Fibroblast of peridontal ligament (primary cell): Measurements from ENCODE around the gene PDLIM5.
A peak's percentile ranks its signal among the peaks of the same experiment; 100 is the strongest.
"Not testable (repeated sequence)": the region's sequence is repeated elsewhere in the genome, so short reads cannot be mapped to it uniquely, and the experiment has no call there.

Experiments
- DNase-seq: peaks from one replicate; pipeline ENCODE4 v3.0.0-alpha.2; 2010; ENCODE audit errors: extremely low read depth

Gene PDLIM5

DNA sequence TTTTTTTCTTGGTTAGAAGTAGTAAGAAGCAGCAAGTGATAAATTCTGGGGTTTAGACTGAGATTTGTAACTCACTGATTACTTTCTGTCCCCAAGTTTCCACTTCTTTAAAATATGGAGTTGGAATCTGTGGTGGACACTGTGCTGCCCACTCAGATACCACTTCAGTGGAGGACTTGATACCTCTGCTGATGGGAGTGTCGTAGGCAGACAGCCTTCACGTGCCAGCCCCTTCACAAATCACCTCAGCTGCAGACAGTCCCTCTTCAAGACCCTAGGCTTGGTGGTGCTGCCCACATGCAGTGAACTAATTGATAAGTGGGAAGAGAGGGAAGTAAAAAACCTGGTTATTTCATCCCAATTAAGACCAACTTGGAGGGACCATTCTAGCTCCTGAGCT, 139.5 kb downstream of the PDLIM5 start:
- no peak for DNase-seq

DNA sequence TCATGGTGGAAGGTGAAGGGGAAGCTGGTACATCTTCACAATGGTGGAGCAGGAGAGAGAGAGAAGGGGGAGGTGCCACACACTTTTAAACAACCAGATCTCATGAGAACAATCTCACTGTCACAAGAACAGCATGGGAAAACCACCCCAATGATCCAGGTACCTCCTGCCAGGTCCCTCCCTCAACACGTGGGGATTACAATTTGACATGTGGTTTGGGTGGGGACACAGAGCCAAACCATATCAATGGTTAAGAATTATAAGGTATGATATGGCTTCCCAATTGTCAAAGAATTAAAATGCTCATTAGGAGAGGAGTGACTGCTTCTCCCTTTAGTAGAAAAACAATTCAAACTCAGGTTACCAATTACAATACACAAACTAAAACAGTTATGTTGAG, 143.3 kb downstream of the PDLIM5 start:
- DNase-seq = no peak

DNA sequence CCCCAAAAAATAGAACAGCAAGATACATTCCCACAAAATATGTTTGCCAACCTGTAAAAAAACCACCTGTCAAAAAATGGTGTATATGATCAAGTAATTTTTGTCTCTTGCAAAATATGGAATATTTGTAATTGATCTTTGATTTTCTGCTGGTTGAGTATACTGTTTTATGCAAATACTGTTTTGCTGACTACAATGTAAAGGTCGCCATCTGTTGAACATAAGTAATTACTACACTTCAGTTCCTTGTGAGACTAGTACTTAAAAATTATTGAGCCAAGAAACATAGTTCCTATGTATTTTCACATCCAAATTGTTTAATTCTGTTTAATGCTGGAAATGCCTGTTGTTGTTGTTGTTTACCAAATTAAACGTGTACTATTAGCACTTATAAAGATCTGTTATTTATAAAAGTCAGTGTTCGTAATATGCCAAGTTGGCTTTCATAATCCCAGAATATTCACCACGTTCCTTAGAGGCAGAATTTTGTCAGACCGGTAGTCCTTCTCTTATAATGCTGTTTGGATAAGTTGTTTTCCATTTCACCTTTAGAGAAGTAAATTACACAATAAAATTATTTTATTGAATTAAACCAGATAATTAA, 144.2 kb downstream of the PDLIM5 start:
- peak; percentile 87 for DNase-seq

DNA sequence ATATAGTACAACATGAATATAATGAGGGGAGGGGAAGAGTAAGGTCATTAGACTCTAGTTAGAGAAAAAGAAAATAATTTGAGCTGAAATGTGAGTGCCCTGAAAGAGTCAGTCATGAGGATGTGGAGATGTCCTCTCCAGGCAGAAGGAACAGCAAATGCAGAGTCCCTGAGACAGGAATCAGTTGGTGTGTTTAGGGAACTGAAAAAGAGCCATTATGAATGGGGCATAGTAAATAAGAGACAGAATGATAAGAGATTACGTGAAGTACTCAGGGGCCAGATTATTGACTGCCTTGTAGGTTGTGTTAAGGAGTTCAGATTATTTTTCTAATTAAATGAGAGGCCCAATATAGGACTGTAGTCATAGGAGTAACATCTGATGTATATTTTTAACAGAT, 147.0 kb downstream of the PDLIM5 start:
- DNase-seq = no peak

DNA sequence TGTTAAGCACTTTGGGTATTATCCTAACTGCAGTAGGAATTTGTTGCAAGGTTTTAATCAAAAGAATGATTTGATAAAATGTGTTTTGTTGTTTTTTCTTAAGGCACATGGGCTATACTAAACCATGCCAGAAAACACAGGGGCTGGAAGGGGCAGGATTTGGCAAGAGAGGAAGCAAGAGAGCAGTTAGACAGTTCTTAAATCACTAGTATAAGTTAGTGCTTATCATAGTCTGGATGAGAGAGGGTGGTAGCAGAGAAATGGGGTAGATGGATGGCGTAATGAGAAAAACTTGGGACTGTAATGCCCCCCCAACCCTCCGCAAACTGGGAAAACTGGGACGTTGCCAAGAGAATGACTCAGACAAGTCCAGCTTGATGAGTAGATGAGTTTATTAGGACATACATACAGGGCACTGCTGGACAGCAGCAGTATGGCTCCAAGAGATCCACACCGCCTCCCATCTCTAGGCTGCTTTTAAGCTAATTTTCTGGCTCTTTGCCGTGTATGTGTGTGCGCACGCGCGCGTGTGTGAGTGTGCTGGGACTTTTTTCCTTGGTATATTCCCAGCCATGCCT, 151.5 kb downstream of the PDLIM5 start:
- DNase-seq = peak; percentile 54

DNA sequence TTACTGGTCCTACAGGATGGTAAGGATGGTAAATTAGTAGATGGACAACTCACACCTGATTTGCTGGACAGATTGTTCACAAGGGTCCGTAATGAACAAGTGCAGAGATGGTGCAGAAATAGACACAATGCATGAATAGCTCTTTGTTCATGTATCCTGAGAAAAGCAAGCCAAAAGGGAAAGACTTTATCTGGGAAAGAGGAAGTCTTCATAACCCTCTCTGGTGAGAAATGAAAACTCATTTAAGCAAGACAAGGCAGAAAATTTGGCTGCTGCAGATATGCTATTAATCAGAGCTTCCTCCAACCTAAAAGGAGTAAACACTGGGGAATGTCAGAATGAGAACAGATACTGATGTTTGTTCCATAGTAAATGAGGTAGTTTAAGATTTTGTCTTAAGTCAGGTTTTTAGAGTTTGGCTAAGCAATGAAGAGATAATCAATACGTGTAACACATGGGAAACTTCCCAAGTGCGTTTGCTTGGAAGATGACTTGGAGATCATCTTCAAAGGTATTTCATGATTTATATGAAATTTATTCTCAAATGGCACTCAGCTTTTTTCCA, 153.6 kb downstream of the PDLIM5 start:
- no peak for DNase-seq

DNA sequence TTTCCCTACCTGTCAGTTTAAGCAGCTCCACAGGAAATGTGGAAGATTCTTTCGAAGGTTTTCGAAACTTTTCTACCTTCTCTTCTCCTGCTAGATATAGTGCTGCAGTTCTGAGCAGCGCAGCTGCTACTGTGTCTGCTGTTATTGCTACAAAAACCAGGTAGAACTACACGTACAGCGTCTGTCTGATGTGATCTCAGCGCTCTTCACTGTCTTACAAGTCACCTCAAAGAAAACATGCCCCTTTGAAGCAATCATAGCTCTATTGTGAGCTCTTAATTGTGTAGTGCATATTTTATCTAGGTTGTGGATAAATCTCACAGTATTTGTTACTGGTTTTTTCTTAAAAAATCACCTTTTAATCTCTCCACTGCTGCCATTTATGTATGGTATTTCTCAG, 158.4 kb downstream of the PDLIM5 start:
- DNase-seq = no peak

DNA sequence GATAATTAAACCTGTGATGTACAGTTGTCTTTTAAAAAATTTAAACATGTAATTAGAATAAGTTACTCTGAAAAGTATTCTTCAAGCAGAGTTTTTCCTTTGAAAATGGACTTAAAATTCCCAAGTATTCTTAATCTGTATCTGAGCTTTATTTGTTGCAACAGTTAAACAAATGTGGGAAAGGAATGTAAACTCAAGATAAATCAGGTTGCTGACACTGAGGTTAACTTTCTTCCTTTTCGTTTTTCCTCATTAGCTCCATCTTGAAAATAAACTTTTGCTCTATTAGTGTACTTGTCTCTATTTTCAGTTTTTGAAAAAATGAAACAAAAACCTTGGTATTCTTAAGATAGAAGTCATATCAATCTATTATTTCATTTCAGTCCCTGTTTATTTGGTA, 161.5 kb downstream of the PDLIM5 start:
- DNase-seq = no peak

DNA sequence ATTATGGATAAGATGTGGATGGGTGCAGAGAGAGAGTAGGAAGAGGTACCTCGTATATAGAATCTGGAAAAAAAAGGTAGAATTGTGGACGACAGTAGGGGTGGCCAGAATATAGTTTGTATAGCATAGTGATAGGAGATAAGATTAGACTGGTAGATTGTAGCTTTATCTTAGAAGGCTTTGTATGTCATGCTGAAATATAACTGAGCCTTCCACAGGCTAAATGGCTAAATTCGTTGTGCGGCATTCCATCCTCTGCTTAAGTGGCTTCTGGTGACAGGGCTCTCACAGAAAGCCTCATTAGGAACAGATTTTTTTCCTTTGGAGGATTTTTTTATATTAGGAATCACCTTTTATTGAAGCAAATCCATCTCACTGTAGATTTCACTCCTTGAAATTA, 163.7 kb downstream of the PDLIM5 start:
- DNase-seq = no peak

DNA sequence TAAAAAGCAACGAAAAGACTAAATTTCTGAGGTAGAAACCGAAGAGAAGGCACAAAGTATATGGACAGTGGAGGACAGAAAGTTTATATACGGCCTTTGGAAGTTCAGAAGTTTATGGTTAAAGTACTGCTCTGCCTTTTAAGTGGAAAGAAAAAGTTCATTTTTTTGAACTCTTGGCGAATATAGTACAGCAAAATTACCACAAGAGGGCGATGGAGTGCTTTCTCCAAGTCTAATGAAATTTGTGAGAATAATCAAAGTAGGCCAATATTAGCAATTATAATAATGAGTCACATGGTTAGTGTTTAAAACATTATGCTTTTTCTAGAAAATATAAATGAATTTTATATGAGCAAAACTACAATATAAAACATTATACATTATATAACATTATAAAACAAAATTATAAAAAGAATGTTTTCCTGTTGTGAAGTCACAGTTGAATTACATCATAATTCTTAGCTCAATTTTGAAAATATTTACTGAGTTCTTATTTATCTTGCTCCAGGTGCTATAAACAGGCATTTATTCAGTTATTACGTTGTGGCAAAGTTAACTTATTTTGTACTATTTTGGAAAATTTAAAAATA, 169.8 kb downstream of the PDLIM5 start:
- peak; percentile 76 for DNase-seq

DNA sequence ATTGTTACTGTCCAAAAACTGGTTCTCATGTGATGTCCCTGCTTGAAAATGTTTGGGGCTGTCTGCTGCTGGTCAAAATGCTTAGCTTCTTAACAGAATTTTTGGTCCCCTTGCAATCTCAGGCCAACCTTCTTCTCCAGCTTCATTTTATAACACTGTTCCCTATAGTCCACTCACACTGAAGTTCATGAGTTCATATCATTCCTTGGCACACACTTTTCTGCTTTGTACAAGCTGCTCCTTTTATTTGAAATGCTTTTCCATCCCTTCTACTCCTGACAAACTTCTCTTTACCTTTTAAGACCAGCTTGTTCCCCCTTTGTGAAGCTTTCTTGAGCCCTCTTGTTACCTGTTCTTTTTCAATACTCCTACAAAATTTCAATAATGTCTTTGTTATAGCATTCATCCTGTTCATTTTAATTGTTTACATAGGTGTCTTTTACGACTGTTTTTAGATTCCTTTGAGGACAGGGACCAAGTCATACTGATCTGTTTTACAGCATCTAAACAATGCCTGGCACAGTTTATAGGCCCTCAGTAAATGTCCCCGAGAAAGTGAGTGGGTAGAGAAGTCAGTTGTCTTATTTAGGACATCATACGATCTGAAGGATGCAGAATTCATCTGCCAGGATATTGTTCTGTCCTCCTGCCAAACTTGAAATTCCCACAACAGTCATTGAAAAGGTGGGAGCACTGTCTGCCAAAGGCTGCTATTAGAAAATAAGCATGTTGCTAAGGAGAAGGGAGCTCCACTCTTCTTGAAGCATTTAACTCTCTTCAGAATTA, 171.6 kb downstream of the PDLIM5 start:
- DNase-seq = no peak

DNA sequence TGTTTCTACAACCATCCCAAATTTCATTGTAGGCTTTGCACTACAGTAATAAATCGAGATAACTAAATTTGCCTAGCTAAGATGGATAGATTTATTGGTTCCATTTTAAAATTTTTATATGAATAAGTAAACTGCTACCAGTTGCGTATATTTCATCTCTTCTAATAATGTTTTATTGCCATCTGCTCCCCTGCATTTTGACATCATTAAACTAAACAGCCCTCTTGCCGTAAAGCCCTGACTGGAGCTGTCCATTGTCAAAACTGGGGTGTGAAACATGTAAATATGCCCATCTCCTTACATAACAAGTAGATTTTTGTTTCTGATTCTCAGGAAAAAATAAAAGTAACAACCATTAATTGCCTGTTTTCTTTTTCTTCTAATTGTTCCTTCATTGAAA, 175.2 kb downstream of the PDLIM5 start:
- DNase-seq = no peak

DNA sequence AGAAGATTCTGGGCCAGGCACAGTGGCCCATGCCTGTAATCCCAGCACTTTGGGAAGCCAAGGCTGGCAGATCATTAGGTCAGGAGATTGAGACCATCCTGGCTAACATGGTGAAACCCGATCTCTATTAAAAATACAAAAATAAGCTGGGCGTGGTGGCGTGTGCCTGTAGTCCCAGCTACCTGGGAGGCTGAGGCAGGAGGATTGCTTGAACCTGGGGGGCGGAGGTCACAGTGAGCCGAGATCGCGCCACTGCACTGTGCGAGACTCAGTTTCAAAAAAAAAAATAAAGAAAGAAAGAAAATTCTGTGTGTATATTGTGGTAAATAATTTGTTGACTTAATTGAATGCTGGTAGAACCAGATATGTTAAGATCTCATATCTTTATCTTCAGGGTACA, 177.3 kb downstream of the PDLIM5 start:
- not testable (repeated sequence) for DNase-seq

DNA sequence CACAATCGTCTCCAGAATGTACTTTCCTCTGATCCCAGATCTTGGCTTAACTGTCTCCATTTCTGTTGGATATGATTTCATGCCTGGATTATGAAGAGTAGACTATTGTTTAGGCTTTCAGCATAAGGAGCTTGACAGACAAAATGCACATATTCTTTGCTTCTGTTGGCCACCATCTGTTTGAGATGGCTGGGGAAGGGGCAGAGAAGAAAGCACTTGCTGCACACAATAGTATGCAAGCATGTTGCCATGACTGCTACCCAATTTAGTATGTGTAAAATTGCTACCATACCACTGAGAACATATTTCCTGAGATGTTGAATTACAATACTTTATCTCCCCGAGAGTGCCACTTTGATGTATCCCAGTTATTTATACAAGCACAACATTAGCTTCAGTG, 178.1 kb downstream of the PDLIM5 start:
- no peak for DNase-seq

DNA sequence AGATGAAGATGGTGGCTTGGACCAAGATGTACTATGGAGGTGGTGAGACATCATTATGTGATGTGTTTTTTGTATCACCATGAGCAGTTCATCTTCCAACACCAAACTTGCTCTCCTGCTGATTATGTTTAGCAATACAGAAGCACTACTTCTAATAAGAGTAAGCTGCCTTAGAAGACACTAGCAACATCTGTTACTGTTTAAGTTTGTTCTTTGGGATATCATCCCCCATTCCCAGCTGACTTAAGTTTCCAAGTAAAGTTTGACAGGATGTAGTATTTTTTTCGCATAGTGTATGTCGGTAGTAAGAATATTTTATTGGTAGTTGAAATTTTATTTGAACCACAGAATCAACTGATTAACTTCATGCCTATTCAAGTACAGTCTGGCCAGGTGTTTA, 182.5 kb downstream of the PDLIM5 start:
- peak; percentile 72 for DNase-seq

DNA sequence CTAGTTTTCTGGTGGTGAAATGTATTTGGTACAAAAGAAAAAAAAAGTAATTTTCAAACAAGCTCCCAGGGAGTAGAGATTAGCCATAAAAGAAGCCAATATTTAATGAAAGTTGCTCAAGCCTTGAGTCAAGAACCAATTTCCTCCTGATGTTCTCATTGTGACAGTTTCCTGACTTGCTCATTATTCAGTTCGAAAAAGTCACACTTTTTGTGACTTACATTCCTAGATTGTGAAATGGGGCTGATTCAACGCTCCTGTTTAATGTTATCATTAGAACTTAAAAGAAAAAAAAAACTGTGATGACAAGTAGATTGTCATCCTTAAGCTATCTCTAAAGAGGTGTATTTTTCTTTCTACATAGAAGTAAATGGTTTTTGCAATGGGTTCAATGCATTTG, 183.4 kb downstream of the PDLIM5 start:
- peak; percentile 21 for DNase-seq

DNA sequence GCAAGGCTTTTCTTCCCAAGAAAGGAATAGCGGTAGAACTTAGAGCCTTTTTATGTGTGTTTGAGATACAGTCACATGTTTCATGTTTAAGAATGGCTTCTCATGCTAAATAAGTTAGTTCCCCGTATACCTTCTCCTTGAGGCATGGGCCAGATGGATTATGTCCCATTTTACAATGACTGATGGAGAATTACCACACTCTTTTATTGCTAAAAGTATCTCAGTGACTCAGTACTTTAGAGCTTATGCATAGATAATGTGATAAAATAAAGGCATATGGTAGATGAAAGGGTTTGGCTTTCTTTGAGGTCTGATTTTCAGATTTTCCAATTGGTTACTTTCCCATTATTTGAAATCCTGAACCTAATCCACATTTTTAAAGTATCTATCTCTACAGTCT, 184.3 kb downstream of the PDLIM5 start:
- no peak for DNase-seq

DNA sequence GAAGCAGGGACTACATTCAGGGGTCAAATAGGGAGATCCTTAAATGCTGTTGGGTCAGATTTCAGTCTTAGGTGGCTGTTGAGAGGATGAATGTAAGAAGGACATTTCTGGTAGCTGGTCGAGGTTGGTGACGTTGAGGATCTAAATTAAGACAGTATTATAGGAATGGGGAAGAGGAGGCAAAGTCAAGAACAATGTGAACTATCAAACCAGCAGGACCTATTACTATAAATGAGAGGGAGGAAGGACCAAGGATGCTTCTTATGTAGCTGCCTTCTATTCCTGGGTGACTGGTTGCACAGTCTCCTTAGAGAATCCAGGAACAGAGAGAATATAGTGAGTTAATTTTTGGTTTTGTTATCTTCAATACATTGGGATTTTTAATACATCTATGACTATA, 187.6 kb downstream of the PDLIM5 start:
- no peak for DNase-seq

DNA sequence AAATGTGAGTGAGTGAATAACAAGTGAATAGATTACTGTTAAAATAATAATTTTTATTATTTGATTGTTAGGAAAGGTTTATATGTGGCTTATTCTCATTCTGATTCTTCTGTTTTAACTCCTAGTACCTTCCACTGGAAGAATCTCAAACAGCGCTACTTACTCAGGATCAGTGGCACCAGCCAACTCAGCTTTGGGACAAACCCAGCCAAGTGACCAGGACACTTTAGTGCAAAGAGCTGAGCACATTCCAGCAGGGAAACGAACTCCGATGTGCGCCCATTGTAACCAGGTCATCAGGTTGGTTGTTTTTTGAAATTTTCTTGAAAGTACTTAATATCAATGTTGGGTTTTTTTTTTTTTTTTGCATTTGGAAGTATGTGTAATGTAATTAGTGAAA, 188.4 kb downstream of the PDLIM5 start:
- no peak for DNase-seq

DNA sequence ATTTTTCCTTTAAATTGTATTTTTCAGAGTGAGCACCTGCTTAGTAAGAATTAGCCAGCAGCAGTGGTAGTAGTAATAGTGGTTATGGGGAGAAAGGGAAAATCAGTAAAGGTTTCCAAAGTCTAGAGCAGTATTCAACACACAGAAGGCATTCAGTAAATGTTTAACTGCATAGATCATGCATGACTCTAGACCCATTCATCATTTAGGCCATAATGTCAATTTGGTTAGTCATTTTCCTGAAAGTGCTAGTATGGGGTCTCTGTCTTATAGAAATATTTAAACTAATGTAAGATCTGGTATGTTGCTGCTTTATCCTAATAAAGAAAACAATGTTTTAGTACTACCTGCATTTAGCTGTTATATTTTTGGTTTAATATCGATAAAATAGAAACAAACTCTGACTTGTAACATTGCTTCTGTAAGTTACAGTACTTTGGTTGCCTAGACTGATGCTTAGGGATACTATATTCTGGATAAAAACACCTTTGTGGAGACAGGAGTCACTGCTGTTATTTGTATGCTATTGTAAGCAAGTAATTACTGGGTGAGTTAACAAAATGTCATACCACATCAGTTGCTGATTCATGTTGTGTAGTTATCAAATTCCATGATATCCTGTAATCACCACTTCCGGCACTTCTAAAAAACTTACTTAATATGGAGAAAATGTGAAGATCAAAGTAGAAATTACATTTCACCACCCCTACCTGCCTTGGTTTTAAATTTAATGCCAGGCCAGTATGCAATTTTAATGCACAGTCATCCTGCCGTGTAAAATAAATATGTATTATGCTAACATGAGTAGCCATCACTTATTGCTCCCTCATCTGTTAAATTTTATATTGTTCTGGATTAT, 190.2 kb downstream of the PDLIM5 start:
- peak; percentile 64 for DNase-seq

DNA sequence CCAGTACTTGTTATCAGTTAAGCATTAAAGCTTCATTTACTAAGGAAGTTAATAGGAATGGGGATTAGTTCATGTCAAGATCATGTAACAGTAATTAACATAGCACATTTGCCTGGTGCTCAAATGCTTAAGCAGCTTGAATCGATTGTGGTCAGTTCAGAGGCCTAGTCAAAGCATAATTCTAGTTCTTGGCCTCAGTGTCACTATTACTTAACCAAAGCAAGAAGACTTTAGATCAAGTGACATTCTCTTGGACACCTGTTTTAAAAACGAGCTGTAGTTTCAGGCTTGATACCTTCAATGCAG, 190.8 kb downstream of the PDLIM5 start:
- peak; percentile 71 for DNase-seq

DNA sequence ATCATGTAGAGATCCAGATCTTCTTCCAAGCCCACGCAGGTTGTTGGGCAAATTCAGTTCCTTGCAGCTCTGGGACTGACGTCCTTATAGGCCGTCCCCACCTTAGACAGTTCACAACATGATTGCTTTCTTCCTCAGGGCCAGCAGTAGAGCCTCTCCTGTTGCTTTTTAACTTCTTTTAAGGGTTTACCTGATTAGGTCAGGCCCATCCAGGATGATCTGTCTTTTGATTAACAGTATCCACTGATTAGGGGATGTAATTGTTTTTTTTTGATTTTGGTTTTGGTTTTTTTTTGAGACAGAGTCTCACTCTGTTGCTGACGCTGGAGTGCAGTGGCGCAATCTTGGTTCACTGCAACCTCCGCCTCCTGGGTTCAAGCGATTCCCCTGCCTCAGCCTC, 197.0 kb downstream of the PDLIM5 start:
- no peak for DNase-seq
